Loucy (cell line): ENCODE measurements around the gene CAP2.

Source experiments
- H2AFZ ChIP-seq: fragments of 200-600 bp; sonication (generic); 2 replicates; pipeline ENCODE4 v1.6.0; 2016; ENCODE audit warnings: antibody characterized with exemption, mild to moderate bottlenecking, low read length, moderate library complexity
- H3F3A ChIP-seq: fragments of 200-600 bp; 2 replicates; pipeline ENCODE4 v1.6.0; 2016; ENCODE audit warnings: antibody characterized with exemption, low read depth, mild to moderate bottlenecking
- H3K27me3 ChIP-seq: fragments of 200-600 bp; sonication (generic); 2 replicates; pipeline ENCODE4 v1.6.1; 2014; ENCODE audit warnings: low read length, mild to moderate bottlenecking; ENCODE audit not compliant: insufficient read depth, poor library complexity, severe bottlenecking
- H3K36me3 ChIP-seq: fragments of 200-600 bp; sonication (generic); 2 replicates; pipeline ENCODE4 v1.6.1; 2016; ENCODE audit warnings: low read length; ENCODE audit not compliant: insufficient read depth
- H3K4me1 ChIP-seq: fragments of 200-600 bp; sonication (generic); 2 replicates; pipeline ENCODE4 v1.5.1; 2014; ENCODE audit warnings: low read length, mild to moderate bottlenecking; ENCODE audit not compliant: insufficient read depth, poor library complexity, severe bottlenecking
- H3K4me2 ChIP-seq: fragments of 200-600 bp; sonication (generic); 2 replicates; pipeline ENCODE4 v1.6.0; 2014; ENCODE audit warnings: antibody characterized with exemption, low read length, low read depth, mild to moderate bottlenecking; ENCODE audit not compliant: poor library complexity, severe bottlenecking
- H3K4me3 ChIP-seq: fragments of 200-600 bp; sonication (generic); 2 replicates; pipeline ENCODE4 v1.5.1; 2014; ENCODE audit warnings: low read length, mild to moderate bottlenecking, mixed read lengths; ENCODE audit not compliant: poor library complexity, severe bottlenecking
- H3K79me2 ChIP-seq: fragments of 200-600 bp; sonication (generic); 2 replicates; pipeline ENCODE4 v1.6.1; 2014; ENCODE audit warnings: low read length; ENCODE audit not compliant: insufficient read depth
- H3K9ac ChIP-seq: fragments of 200-600 bp; sonication (generic); 2 replicates; pipeline ENCODE4 v1.6.0; 2014; ENCODE audit warnings: mild to moderate bottlenecking, low read depth, low read length, moderate library complexity; ENCODE audit not compliant: poor library complexity, severe bottlenecking
- H3K9me2 ChIP-seq: fragments of 200-600 bp; sonication (generic); replicated peaks from 2 replicates; pipeline ENCODE4 v1.6.1; 2016; ENCODE audit warnings: low read depth, low read length, mixed read lengths
- H3K9me3 ChIP-seq: fragments of 200-600 bp; sonication (generic); 2 replicates; pipeline ENCODE4 v1.6.1; 2014; ENCODE audit warnings: mild to moderate bottlenecking, antibody characterized with exemption, low read length, low read depth; ENCODE audit not compliant: insufficient read depth
- H4K20me1 ChIP-seq: fragments of 200-600 bp; sonication (generic); 2 replicates; pipeline ENCODE4 v1.6.0; 2014; ENCODE audit warnings: antibody characterized with exemption, low read length, mild to moderate bottlenecking; ENCODE audit not compliant: insufficient read depth, poor library complexity, severe bottlenecking
- CTCF ChIP-seq: fragments of 200-600 bp; sonication (generic); conservative IDR thresholded peaks from 2 replicates; pipeline ENCODE4 v1.5.1; 2014; ENCODE audit warnings: mild to moderate bottlenecking, antibody characterized with exemption, low read length
- EZH2phosphoT487 ChIP-seq: fragments of 200-600 bp; IDR thresholded peaks from 2 replicates; pipeline ENCODE4 v1.6.1; 2018; ENCODE audit warnings: antibody characterized with exemption, mild to moderate bottlenecking, moderate library complexity, borderline replicate concordance

The CAP2 gene

GRCh38 chr6:17472653-17473183 is 79.3 kb downstream of the CAP2 start:
- Histone ChIP-seq H3K9me3 (no peaks in the 10 kb centered on the region), H3K4me3 (no peak overlapping the region), H3K9ac (no peak overlapping the region), H3K4me2 (no peak overlapping the region), H3K4me1 (no peaks in the 10 kb centered on the region), H3K79me2 (no peaks in the 10 kb centered on the region), H3K27me3 (no peaks in the 10 kb centered on the region), H3K9me2 (no peaks in the 10 kb centered on the region), H3K36me3 (no peaks in the 10 kb centered on the region), H4K20me1 (no peaks in the 10 kb centered on the region), H3F3A (no peaks in the 10 kb centered on the region), H2AFZ (no peak overlapping the region)
- no peak for TF ChIP-seq CTCF

GRCh38 chr6:17473554-17473953 is 80.2 kb downstream of the CAP2 start:
- H2AFZ ChIP-seq: no peak overlapping the region
- H4K20me1 ChIP-seq: no peaks in the 10 kb centered on the region
- no peaks in the 10 kb centered on the region for H3K4me1 ChIP-seq
- no peak overlapping the region for H3K4me3 ChIP-seq
- no peak overlapping the region for H3K9ac ChIP-seq
- H3K36me3 ChIP-seq: no peaks in the 10 kb centered on the region
- H3F3A ChIP-seq: no peaks in the 10 kb centered on the region
- no peak overlapping the region for H3K4me2 ChIP-seq
- H3K9me2 ChIP-seq: no peaks in the 10 kb centered on the region
- no peaks in the 10 kb centered on the region for H3K27me3 ChIP-seq
- no peaks in the 10 kb centered on the region for H3K79me2 ChIP-seq
- TF ChIP-seq CTCF (no peak), EZH2phosphoT487 (no peak)
- H3K9me3 ChIP-seq: no peaks in the 10 kb centered on the region

DNA sequence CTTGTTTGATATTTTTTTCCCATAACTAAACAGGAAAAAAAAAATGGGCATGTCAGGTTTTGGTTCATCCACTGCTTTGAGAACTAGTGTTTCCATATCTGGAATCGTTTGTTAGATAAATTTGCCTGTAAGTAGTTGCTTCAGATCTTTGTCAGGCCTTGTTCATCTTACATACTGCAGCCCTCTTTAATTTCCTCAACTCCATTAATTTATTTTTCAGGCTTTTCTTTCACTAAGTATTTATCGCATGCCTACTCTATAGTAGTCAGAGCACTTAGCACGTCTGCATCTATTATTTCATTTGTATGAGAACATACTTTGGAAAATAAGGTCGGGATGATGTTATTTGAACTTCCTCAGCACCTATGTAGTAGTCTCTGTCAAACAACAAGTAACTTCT is 80.9 kb downstream of the CAP2 start:
- no peaks in the 10 kb centered on the region for H3K36me3 ChIP-seq
- H3K9me3 ChIP-seq: no peaks in the 10 kb centered on the region
- no peaks in the 10 kb centered on the region for H4K20me1 ChIP-seq
- TF ChIP-seq CTCF: no peak
- no peak for TF ChIP-seq EZH2phosphoT487
- H3F3A ChIP-seq: no peaks in the 10 kb centered on the region
- no peak overlapping the region for H3K4me2 ChIP-seq
- no peaks in the 10 kb centered on the region for H3K79me2 ChIP-seq
- no peak overlapping the region for H2AFZ ChIP-seq
- no peak overlapping the region for H3K4me3 ChIP-seq
- no peaks in the 10 kb centered on the region for H3K9me2 ChIP-seq
- no peaks in the 10 kb centered on the region for H3K27me3 ChIP-seq
- no peaks in the 10 kb centered on the region for H3K4me1 ChIP-seq
- no peak overlapping the region for H3K9ac ChIP-seq
